HepG2 (cell line): ENCODE results near the gene ACAP3. TPM values are rescaled to one million over a fixed set of nuclear protein-coding genes. Genes with fewer than 3 reads are reported as not detected.
A peak's percentile ranks its signal among the peaks of the same experiment; 100 is the strongest.

Source experiments
- DNMT1 ChIP-seq: sonication (generic); formaldehyde crosslinking; IDR thresholded peaks from 2 replicates; pipeline ENCODE4 v1.5.1; 2020; ENCODE audit warnings: mild to moderate bottlenecking, missing genetic modification reagents
- HES4 ChIP-seq: sonication (generic); formaldehyde crosslinking; IDR thresholded peaks from 2 replicates; pipeline ENCODE4 v1.9.0; 2021; ENCODE audit warnings: mild to moderate bottlenecking, missing genetic modification reagents, borderline replicate concordance
- IKZF1 ChIP-seq: fragments of 450-650 bp; IDR thresholded peaks from 2 replicates; pipeline ENCODE4 v1.7.1; 2016
- KLF15 ChIP-seq: sonication (generic); formaldehyde crosslinking; IDR thresholded peaks from 2 replicates; pipeline ENCODE4 v1.8.1; 2023; ENCODE audit warnings: borderline replicate concordance, mild to moderate bottlenecking, inconsistent platforms, missing genetic modification reagents, mixed read lengths
- NFIC ChIP-seq: IDR thresholded peaks from 2 replicates; pipeline ENCODE4 v1.6.1; 2012; ENCODE audit warnings: mild to moderate bottlenecking, low read length, inconsistent platforms
- NR1H2 ChIP-seq: sonication (generic); formaldehyde crosslinking; IDR thresholded peaks from 2 replicates; pipeline ENCODE4 v1.8.1; 2022; ENCODE audit warnings: low read depth, missing genetic modification reagents, borderline replicate concordance
- RBAK ChIP-seq: sonication (generic); formaldehyde crosslinking; IDR thresholded peaks from 2 replicates; pipeline ENCODE4 v1.5.1; 2020; ENCODE audit warnings: mild to moderate bottlenecking, missing genetic modification reagents
- SNAPC2 ChIP-seq: sonication (generic); formaldehyde crosslinking; IDR thresholded peaks from 2 replicates; pipeline ENCODE4 v1.8.1; 2022; ENCODE audit warnings: mild to moderate bottlenecking, missing genetic modification reagents
- ZBTB7A ChIP-seq: sonication (generic); formaldehyde crosslinking; IDR thresholded peaks from 2 replicates; pipeline ENCODE4 v1.8.0; 2022; ENCODE audit warnings: mild to moderate bottlenecking, missing genetic modification reagents
- ZNF44 ChIP-seq: sonication (generic); formaldehyde crosslinking; IDR thresholded peaks from 2 replicates; pipeline ENCODE4 v1.5.1; 2020; ENCODE audit warnings: mild to moderate bottlenecking, missing genetic modification reagents
- ZNF546 ChIP-seq: sonication (generic); formaldehyde crosslinking; conservative IDR thresholded peaks from 2 replicates; pipeline ENCODE4 v1.8.1; 2023; ENCODE audit warnings: mild to moderate bottlenecking, missing genetic modification reagents
- ZNF678 ChIP-seq: sonication (generic); formaldehyde crosslinking; IDR thresholded peaks from 2 replicates; pipeline ENCODE4 v1.4.0; 2020; ENCODE audit warnings: mild to moderate bottlenecking, missing genetic modification reagents
- ZNF780A ChIP-seq: sonication (generic); formaldehyde crosslinking; IDR thresholded peaks from 2 replicates; pipeline ENCODE4 v1.8.0; 2022; ENCODE audit warnings: mild to moderate bottlenecking, missing genetic modification reagents, moderate library complexity
- ZNF816 ChIP-seq: sonication (generic); formaldehyde crosslinking; IDR thresholded peaks from 2 replicates; pipeline ENCODE4 v1.8.0; 2022; ENCODE audit warnings: missing genetic modification reagents, mild to moderate bottlenecking, borderline replicate concordance
- ZSCAN21 ChIP-seq: sonication (generic); formaldehyde crosslinking; IDR thresholded peaks from 2 replicates; pipeline ENCODE4 v1.8.0; 2022; ENCODE audit warnings: mild to moderate bottlenecking, missing genetic modification reagents, moderate library complexity, borderline replicate concordance
- polyA plus RNA-seq, 8 experiments: library from polyadenylated mRNA; depleted of rRNA in 3 of 8; stranded (reverse) in 7 of 8; unstranded in 1 of 8; fragments of >200 nt; fragmentation: Illumina TruSeq in 4 of 8; extraction: Trizol in 4 of 8; gene quantifications; 2 replicates each; pipeline versions ENCODE4 v1.2.1 to v1.2.3, GENCODE V29; 2011 to 2016; ENCODE audit warnings: low read depth in 4 of 8, missing spikeins in 1 of 8, mixed read lengths in 1 of 8; ENCODE audit not compliant: insufficient read depth in 1 of 8
- total RNA-seq, 5 experiments: library from RNA; depleted of rRNA; stranded (reverse); fragments of >200 nt; fragmentation: Illumina TruSeq; extraction: Trizol; gene quantifications; 2 replicates each; pipeline ENCODE4 v1.2.3, GENCODE V29; 2016; ENCODE audit warnings: low read depth in 1 of 5
- TF ChIP-seq, protein P1 (sequence below): fragments of 450-650 bp; IDR thresholded peaks from 2 replicates; pipeline ENCODE4 v1.6.1; 2017; ENCODE audit warnings: mild to moderate bottlenecking
- TF ChIP-seq, protein P2 (sequence below): sonication (generic); formaldehyde crosslinking; IDR thresholded peaks from 2 replicates; pipeline ENCODE4 v1.4.0; 2020; ENCODE audit warnings: missing genetic modification reagents, mild to moderate bottlenecking, borderline replicate concordance
- TF ChIP-seq, protein P3 (sequence below): fragments of 450-650 bp; IDR thresholded peaks from 2 replicates; pipeline ENCODE4 v1.6.1; 2017
- TF ChIP-seq, protein P4 (sequence below): sonication (generic); formaldehyde crosslinking; IDR thresholded peaks from 2 replicates; pipeline ENCODE4 v1.8.1; 2023; ENCODE audit warnings: mild to moderate bottlenecking, missing genetic modification reagents
- TF ChIP-seq, protein P5 (sequence below): IDR thresholded peaks from 2 replicates; pipeline ENCODE4 v1.6.1; 2012; ENCODE audit warnings: inconsistent platforms
- TF ChIP-seq, protein P6 (sequence below): sonication (generic); formaldehyde crosslinking; IDR thresholded peaks from 2 replicates; pipeline ENCODE4 v1.5.1; 2020; ENCODE audit warnings: mild to moderate bottlenecking, missing genetic modification reagents, moderate library complexity

Gene ACAP3
- total and polyA plus RNA-seq, 2 of the 13 experiments (the other 11 are each of a cell fraction or from before 2014, with no cell fraction given) = 29.4 to 50.8 TPM

DNA sequence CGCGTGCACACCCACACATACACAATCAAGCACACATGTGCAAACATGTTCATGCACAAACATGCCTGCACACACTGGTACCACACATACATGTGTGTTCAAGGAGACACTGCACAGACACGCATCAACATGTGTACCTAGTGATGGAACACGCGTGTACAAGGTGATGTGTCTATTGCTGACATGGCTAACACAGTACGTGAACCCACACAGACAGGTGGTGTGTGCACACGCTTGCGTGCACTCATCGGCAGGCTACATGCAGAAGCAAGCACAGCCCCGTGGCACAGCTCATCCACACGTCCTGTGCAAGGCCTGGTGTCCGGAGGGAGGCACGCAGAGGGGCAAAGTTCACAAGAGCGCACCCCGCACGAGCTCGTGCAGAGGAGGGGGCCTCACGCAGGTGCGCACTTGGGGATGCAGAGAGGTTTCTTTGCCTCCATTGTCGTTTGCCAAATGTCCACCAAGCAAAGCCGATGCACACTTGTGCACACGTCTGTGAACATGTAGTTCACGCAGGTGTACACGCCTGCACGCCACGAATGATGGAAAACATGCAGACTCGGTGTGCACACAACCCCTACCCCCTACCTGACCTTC is 969 bp downstream of the ACAP3 start (continued):
- TF ChIP-seq, protein P1, sequence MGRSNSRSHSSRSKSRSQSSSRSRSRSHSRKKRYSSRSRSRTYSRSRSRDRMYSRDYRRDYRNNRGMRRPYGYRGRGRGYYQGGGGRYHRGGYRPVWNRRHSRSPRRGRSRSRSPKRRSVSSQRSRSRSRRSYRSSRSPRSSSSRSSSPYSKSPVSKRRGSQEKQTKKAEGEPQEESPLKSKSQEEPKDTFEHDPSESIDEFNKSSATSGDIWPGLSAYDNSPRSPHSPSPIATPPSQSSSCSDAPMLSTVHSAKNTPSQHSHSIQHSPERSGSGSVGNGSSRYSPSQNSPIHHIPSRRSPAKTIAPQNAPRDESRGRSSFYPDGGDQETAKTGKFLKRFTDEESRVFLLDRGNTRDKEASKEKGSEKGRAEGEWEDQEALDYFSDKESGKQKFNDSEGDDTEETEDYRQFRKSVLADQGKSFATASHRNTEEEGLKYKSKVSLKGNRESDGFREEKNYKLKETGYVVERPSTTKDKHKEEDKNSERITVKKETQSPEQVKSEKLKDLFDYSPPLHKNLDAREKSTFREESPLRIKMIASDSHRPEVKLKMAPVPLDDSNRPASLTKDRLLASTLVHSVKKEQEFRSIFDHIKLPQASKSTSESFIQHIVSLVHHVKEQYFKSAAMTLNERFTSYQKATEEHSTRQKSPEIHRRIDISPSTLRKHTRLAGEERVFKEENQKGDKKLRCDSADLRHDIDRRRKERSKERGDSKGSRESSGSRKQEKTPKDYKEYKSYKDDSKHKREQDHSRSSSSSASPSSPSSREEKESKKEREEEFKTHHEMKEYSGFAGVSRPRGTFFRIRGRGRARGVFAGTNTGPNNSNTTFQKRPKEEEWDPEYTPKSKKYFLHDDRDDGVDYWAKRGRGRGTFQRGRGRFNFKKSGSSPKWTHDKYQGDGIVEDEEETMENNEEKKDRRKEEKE = no peak
- TF ChIP-seq ZBTB7A (CRISPR knock-in tag) (0 out of 2 replicates have a peak, but pooled peaks have one; percentile 50), IKZF1 (no peak), ZNF546 (no peak), ZNF780A (0 out of 2 replicates have a peak, but pooled peaks have one; percentile 51), ZNF816 (no peak), NR1H2 (CRISPR knock-in tag) (no peak), RBAK (CRISPR knock-in tag) (no peak), DNMT1 (no peak), ZNF678 (no peak), ZSCAN21 (CRISPR knock-in tag) (peak; percentile 65; the same call in 1 of the 2 replicates), HES4 (no peak), NFIC (no peak), ZNF44 (CRISPR knock-in tag) (no peak; the same call in 1 of the 2 replicates), SNAPC2 (CRISPR knock-in tag) (no peak), KLF15 (CRISPR knock-in tag) (no peak)
- TF ChIP-seq, protein P2, sequence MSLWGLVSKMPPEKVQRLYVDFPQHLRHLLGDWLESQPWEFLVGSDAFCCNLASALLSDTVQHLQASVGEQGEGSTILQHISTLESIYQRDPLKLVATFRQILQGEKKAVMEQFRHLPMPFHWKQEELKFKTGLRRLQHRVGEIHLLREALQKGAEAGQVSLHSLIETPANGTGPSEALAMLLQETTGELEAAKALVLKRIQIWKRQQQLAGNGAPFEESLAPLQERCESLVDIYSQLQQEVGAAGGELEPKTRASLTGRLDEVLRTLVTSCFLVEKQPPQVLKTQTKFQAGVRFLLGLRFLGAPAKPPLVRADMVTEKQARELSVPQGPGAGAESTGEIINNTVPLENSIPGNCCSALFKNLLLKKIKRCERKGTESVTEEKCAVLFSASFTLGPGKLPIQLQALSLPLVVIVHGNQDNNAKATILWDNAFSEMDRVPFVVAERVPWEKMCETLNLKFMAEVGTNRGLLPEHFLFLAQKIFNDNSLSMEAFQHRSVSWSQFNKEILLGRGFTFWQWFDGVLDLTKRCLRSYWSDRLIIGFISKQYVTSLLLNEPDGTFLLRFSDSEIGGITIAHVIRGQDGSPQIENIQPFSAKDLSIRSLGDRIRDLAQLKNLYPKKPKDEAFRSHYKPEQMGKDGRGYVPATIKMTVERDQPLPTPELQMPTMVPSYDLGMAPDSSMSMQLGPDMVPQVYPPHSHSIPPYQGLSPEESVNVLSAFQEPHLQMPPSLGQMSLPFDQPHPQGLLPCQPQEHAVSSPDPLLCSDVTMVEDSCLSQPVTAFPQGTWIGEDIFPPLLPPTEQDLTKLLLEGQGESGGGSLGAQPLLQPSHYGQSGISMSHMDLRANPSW (CRISPR knock-in tag) = no peak
- TF ChIP-seq, protein P3, sequence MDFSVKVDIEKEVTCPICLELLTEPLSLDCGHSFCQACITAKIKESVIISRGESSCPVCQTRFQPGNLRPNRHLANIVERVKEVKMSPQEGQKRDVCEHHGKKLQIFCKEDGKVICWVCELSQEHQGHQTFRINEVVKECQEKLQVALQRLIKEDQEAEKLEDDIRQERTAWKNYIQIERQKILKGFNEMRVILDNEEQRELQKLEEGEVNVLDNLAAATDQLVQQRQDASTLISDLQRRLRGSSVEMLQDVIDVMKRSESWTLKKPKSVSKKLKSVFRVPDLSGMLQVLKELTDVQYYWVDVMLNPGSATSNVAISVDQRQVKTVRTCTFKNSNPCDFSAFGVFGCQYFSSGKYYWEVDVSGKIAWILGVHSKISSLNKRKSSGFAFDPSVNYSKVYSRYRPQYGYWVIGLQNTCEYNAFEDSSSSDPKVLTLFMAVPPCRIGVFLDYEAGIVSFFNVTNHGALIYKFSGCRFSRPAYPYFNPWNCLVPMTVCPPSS = no peak
- TF ChIP-seq, protein P4, sequence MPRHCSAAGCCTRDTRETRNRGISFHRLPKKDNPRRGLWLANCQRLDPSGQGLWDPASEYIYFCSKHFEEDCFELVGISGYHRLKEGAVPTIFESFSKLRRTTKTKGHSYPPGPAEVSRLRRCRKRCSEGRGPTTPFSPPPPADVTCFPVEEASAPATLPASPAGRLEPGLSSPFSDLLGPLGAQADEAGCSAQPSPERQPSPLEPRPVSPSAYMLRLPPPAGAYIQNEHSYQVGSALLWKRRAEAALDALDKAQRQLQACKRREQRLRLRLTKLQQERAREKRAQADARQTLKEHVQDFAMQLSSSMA = peak; percentile 53; the same call in 1 of the 2 replicates
- TF ChIP-seq, protein P5, sequence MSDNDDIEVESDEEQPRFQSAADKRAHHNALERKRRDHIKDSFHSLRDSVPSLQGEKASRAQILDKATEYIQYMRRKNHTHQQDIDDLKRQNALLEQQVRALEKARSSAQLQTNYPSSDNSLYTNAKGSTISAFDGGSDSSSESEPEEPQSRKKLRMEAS = peak; percentile 89
- TF ChIP-seq, protein P6, sequence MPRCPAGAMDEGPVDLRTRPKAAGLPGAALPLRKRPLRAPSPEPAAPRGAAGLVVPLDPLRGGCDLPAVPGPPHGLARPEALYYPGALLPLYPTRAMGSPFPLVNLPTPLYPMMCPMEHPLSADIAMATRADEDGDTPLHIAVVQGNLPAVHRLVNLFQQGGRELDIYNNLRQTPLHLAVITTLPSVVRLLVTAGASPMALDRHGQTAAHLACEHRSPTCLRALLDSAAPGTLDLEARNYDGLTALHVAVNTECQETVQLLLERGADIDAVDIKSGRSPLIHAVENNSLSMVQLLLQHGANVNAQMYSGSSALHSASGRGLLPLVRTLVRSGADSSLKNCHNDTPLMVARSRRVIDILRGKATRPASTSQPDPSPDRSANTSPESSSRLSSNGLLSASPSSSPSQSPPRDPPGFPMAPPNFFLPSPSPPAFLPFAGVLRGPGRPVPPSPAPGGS = no peak
